GM19023 (cell line): ENCODE measurements around the gene CACNA1C.
A peak's percentile ranks its signal among the peaks of the same experiment; 100 is the strongest.

Experiments used
- ATAC-seq: cut with Tn5 transposase; IDR thresholded peaks from one replicate; pipeline ENCODE4 v1.9.1; 2021; ENCODE audit warnings: mild to moderate bottlenecking, moderate library complexity; ENCODE audit not compliant: unreplicated experiment

CACNA1C gene

GRCh38 chr12:2335513-2335912 lies 282.7 kb downstream of the CACNA1C start:
- no peak for ATAC-seq

- ATAC-seq, result no peak
Observed at GRCh38 chr12:2335916-2336315, 283.1 kb downstream of the CACNA1C start.

- ATAC-seq, result peak; percentile 89
Observed at GRCh38 chr12:2336409-2336829, 283.6 kb downstream of the CACNA1C start.

GRCh38 chr12:2337031-2338010 lies 284.5 kb downstream of the CACNA1C start:
- ATAC-seq, result no peak

GRCh38 chr12:2338381-2338780 lies 285.6 kb downstream of the CACNA1C start:
- no peak for ATAC-seq

GRCh38 chr12:2338991-2339431 lies 286.2 kb downstream of the CACNA1C start:
- no peak for ATAC-seq

- ATAC-seq, result no peak
Observed at GRCh38 chr12:2341051-2341751, 288.4 kb downstream of the CACNA1C start.

- no peak for ATAC-seq
Observed at GRCh38 chr12:2341871-2342270, 289.1 kb downstream of the CACNA1C start.

GRCh38 chr12:2343681-2344080 lies 290.9 kb downstream of the CACNA1C start:
- no peak for ATAC-seq

- no peak for ATAC-seq
Observed at GRCh38 chr12:2344476-2344875, 291.7 kb downstream of the CACNA1C start.

GRCh38 chr12:2344885-2345284 lies 292.1 kb downstream of the CACNA1C start:
- no peak for ATAC-seq

GRCh38 chr12:2345902-2346301 lies 293.1 kb downstream of the CACNA1C start:
- ATAC-seq, result no peak

- ATAC-seq, result no peak
Observed at GRCh38 chr12:2346416-2346815, 293.6 kb downstream of the CACNA1C start.

GRCh38 chr12:2347137-2347843 lies 294.5 kb downstream of the CACNA1C start:
- ATAC-seq, result no peak

GRCh38 chr12:2347844-2348481 lies 295.2 kb downstream of the CACNA1C start:
- no peak for ATAC-seq

- ATAC-seq, result no peak
Observed at GRCh38 chr12:2348482-2348852, 295.7 kb downstream of the CACNA1C start.

GRCh38 chr12:2351161-2351560 lies 298.4 kb downstream of the CACNA1C start:
- ATAC-seq, result no peak

- ATAC-seq, result no peak
Observed at GRCh38 chr12:2352203-2352602, 299.4 kb downstream of the CACNA1C start.

- no peak for ATAC-seq
Observed at GRCh38 chr12:2353281-2353680, 300.5 kb downstream of the CACNA1C start.

GRCh38 chr12:2353691-2354090 lies 300.9 kb downstream of the CACNA1C start:
- ATAC-seq, result no peak
